Testis (tissue), 2 donors: ENCODE results near the gene SLC17A5.

ENCODE experiments used
- POLR2A ChIP-seq: fragments of 450-650 bp; IDR thresholded peaks from one replicate; pipeline ENCODE4 v1.6.1; 2017; ENCODE audit warnings: antibody characterized with exemption, mild to moderate bottlenecking, moderate library complexity
- TF ChIP-seq, protein P1 (sequence below), 3 experiments: fragments of 450-650 bp in 2 of 3; fragments of 200-600 bp in 1 of 3; sonication (generic) in 1 of 3; IDR thresholded peaks; one replicate each; pipeline ENCODE4 v1.5.1; 2016 to 2019; ENCODE audit warnings: antibody characterized with exemption in 3 of 3, mild to moderate bottlenecking in 2 of 3, moderate library complexity in 1 of 3

GRCh38 chr6:73696966-73697655, 43.3 kb upstream of the SLC17A5 start:
- TF ChIP-seq, protein P1, sequence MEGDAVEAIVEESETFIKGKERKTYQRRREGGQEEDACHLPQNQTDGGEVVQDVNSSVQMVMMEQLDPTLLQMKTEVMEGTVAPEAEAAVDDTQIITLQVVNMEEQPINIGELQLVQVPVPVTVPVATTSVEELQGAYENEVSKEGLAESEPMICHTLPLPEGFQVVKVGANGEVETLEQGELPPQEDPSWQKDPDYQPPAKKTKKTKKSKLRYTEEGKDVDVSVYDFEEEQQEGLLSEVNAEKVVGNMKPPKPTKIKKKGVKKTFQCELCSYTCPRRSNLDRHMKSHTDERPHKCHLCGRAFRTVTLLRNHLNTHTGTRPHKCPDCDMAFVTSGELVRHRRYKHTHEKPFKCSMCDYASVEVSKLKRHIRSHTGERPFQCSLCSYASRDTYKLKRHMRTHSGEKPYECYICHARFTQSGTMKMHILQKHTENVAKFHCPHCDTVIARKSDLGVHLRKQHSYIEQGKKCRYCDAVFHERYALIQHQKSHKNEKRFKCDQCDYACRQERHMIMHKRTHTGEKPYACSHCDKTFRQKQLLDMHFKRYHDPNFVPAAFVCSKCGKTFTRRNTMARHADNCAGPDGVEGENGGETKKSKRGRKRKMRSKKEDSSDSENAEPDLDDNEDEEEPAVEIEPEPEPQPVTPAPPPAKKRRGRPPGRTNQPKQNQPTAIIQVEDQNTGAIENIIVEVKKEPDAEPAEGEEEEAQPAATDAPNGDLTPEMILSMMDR (IDR thresholded peaks at IDR 0.05), result no peak
- no peak for TF ChIP-seq POLR2A
